Measurements from ENCODE around the gene LTB4R2. TPM values are rescaled to one million over a fixed set of nuclear protein-coding genes. Genes with fewer than 3 reads are reported as not detected.
"Not testable (repeated sequence)": the region's sequence is repeated elsewhere in the genome, so short reads cannot be mapped to it uniquely, and the experiment has no call there.

Gene LTB4R2
- total and polyA plus RNA-seq, 3 experiments from 2014 or later = 2.6 to 8.7 (median 8.3) TPM

DNA sequence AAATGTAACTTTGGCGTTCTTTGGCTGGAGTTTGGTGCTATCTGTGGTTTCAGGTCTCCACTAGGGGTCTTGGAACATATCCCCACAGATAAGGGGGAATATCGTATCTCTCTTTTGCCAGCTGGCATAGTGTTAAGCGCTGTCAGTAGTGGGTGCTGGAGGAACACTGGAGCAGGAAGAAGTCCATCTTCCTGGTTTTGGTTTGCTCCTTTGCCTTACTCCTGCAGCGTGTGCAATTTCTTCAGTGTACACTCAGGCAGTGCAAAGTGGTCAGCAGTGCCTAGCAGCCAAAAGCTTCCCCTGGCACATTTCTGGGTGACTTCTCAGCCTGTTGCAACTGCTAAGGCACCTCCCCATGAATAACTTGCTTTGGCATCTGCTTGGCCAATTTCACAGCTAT, 41.6 kb downstream of the LTB4R2 start:
- Histone ChIP-seq H3K4me1 (ENCODE audit: insufficient read depth, low read length) (no peaks in the 10 kb centered on the region), H3K27me3 (ENCODE audit: insufficient read depth, low read length, poor library complexity, severe bottlenecking) (peaks cover 3% of the 10 kb centered on the region), H3K36me3 (ENCODE audit: insufficient read depth, low read length) (no peaks in the 10 kb centered on the region), H3K9me3 (ENCODE audit: low read length) (no peaks in the 10 kb centered on the region), H3K4me3 (ENCODE audit: low read length) (no peak overlapping the region), H3K27ac (ENCODE audit: low read depth, low read length) (no peak overlapping the region)
- ChIA-PET POLR2A (interaction anchor here (0.6 kb wide), 1 partner anchor 12 kb away, joined by 5 read pairs; no protein-coding TSS in a partner anchor), CTCF (interaction anchor here (0.8 to 1.9 kb wide), 3 partner anchors 13 to 80 kb away, joined by 3 to 6 read pairs (median 5); no protein-coding TSS in a partner anchor)
- DNase-seq = no peak
- H3K36me3 Mint-ChIP-seq = no peaks in the 10 kb centered on the region
- no peaks in the 10 kb centered on the region for H3K4me1 Mint-ChIP-seq
- H3K27me3 Mint-ChIP-seq = peaks cover 29 to 58% of the 10 kb centered on the region in 2 donors
- H3K9me3 Mint-ChIP-seq = no peaks in the 10 kb centered on the region
- H3K27ac Mint-ChIP-seq = no peak overlapping the region
- no peak overlapping the region for H3K4me3 Mint-ChIP-seq

GRCh38 chr14:24353559-24354481, 43.9 kb downstream of the LTB4R2 start:
- Histone ChIP-seq H3K4me1 (ENCODE audit: insufficient read depth, low read length) (no peaks in the 10 kb centered on the region), H3K36me3 (ENCODE audit: insufficient read depth, low read length) (no peaks in the 10 kb centered on the region), H3K9me3 (ENCODE audit: low read length) (no peaks in the 10 kb centered on the region), H3K27ac (ENCODE audit: low read depth, low read length) (no peak overlapping the region), H3K4me3 (ENCODE audit: low read length) (no peak overlapping the region), H3K27me3 (ENCODE audit: insufficient read depth, low read length, poor library complexity, severe bottlenecking) (peaks cover 3% of the 10 kb centered on the region)
- no peaks in the 10 kb centered on the region for H3K36me3 Mint-ChIP-seq
- no peak overlapping the region for H3K27ac Mint-ChIP-seq
- ChIA-PET CTCF (no interaction called here), POLR2A (no interaction called here)
- H3K27me3 Mint-ChIP-seq = peaks cover 31 to 61% of the 10 kb centered on the region in 2 donors
- no peak overlapping the region for H3K4me3 Mint-ChIP-seq
- DNase-seq = no peak
- no peaks in the 10 kb centered on the region for H3K9me3 Mint-ChIP-seq
- H3K4me1 Mint-ChIP-seq = no peaks in the 10 kb centered on the region

- H3K36me3 ChIP-seq (ENCODE audit: insufficient read depth, low read length); H3K4me1 ChIP-seq (ENCODE audit: insufficient read depth, low read length); H3K27ac ChIP-seq (ENCODE audit: low read depth, low read length); H3K9me3 Mint-ChIP-seq; H3K4me3 Mint-ChIP-seq; H3K27ac Mint-ChIP-seq; H3K36me3 Mint-ChIP-seq; H3K4me3 ChIP-seq (ENCODE audit: low read length); H3K4me1 Mint-ChIP-seq; DNase-seq; CTCF ChIA-PET; H3K27me3 ChIP-seq (ENCODE audit: insufficient read depth, low read length, poor library complexity, severe bottlenecking); H3K9me3 ChIP-seq (ENCODE audit: low read length): not testable (repeated sequence)
- H3K27me3 Mint-ChIP-seq = peaks cover 32 to 60% of the 10 kb centered on the region in 2 donors
- POLR2A ChIA-PET = interaction anchor here (0.7 kb wide), 1 partner anchor 108 kb away, joined by 4 read pairs; no protein-coding TSS in a partner anchor
Observed at GRCh38 chr14:24354482-24354825, 44.5 kb downstream of the LTB4R2 start.

GRCh38 chr14:24355009-24355408, 45.1 kb downstream of the LTB4R2 start:
- ChIA-PET CTCF (no interaction called here), POLR2A (interaction anchor here (0.7 kb wide), 1 partner anchor 108 kb away, joined by 4 read pairs; no protein-coding TSS in a partner anchor)
- Mint-ChIP-seq H3K36me3 (no peaks in the 10 kb centered on the region), H3K4me1 (no peaks in the 10 kb centered on the region), H3K27me3 (peaks cover 33 to 60% of the 10 kb centered on the region in 2 donors), H3K4me3 (no peak overlapping the region), H3K27ac (no peak overlapping the region), H3K9me3 (peaks cover 0 to 3% (median 3%) of the 10 kb centered on the region in 5 donors)
- Histone ChIP-seq H3K9me3 (ENCODE audit: low read length) (no peaks in the 10 kb centered on the region), H3K4me1 (ENCODE audit: insufficient read depth, low read length) (no peaks in the 10 kb centered on the region), H3K27me3 (ENCODE audit: insufficient read depth, low read length, poor library complexity, severe bottlenecking) (peaks cover 9% of the 10 kb centered on the region), H3K27ac (ENCODE audit: low read depth, low read length) (no peak overlapping the region), H3K36me3 (ENCODE audit: insufficient read depth, low read length) (no peaks in the 10 kb centered on the region), H3K4me3 (ENCODE audit: low read length) (no peak overlapping the region)
- no peak for DNase-seq

DNA sequence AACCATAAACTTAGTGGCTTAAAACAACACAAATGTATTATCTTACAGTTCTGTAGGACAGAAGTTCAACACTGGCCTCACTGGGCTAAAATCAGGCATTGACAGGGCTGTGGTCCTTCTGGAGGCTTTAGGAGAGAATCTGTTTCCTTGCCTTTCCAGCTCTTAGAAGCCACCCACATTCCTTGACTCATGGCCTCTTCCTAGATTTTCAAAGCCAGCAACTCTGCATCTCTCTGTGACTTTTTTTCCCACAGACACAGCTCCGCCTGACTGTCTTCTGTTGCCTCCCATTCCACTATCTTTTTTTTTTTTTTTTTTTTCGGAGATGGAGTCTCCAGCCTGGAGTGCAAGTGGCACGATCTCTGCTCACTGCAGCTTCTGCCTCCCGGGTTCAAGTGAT, 46.3 kb downstream of the LTB4R2 start:
- ChIA-PET CTCF (interaction anchor here (1.3 kb wide), 1 partner anchor 23 kb away, joined by 3 read pairs; no protein-coding TSS in a partner anchor), POLR2A (no interaction called here)
- H3K27ac Mint-ChIP-seq = no peak overlapping the region
- peaks cover 9% of the 10 kb centered on the region for H3K27me3 ChIP-seq (ENCODE audit: insufficient read depth, low read length, poor library complexity, severe bottlenecking)
- H3K36me3 ChIP-seq (ENCODE audit: insufficient read depth, low read length) = no peaks in the 10 kb centered on the region
- H3K4me3 Mint-ChIP-seq = no peak overlapping the region
- H3K4me3 ChIP-seq (ENCODE audit: low read length) = no peak overlapping the region
- H3K36me3 Mint-ChIP-seq = peaks cover 0 to 7% (median 3%) of the 10 kb centered on the region in 3 donors
- no peaks in the 10 kb centered on the region for H3K4me1 Mint-ChIP-seq
- H3K9me3 Mint-ChIP-seq = peaks cover 3 to 10% (median 8%) of the 10 kb centered on the region in 5 donors
- H3K9me3 ChIP-seq (ENCODE audit: low read length) = no peaks in the 10 kb centered on the region
- no peak for DNase-seq
- H3K27me3 Mint-ChIP-seq = peaks cover 34 to 55% of the 10 kb centered on the region in 2 donors
- H3K4me1 ChIP-seq (ENCODE audit: insufficient read depth, low read length) = no peaks in the 10 kb centered on the region
- no peak overlapping the region for H3K27ac ChIP-seq (ENCODE audit: low read depth, low read length)

- Histone ChIP-seq H3K36me3 (ENCODE audit: insufficient read depth, low read length) (no peaks in the 10 kb centered on the region), H3K27ac (ENCODE audit: low read depth, low read length) (no peak overlapping the region), H3K4me1 (ENCODE audit: insufficient read depth, low read length) (peaks cover under 1% of the 10 kb centered on the region), H3K4me3 (ENCODE audit: low read length) (no peak overlapping the region), H3K27me3 (ENCODE audit: insufficient read depth, low read length, poor library complexity, severe bottlenecking) (peaks cover 10% of the 10 kb centered on the region), H3K9me3 (ENCODE audit: low read length) (no peaks in the 10 kb centered on the region)
- ChIA-PET CTCF (interaction anchor here (1.0 kb wide), 1 partner anchor 76 kb away, joined by 3 read pairs; no protein-coding TSS in a partner anchor), POLR2A (interaction anchor here (1.3 kb wide), 1 partner anchor 71 kb away, joined by 3 read pairs; no protein-coding TSS in a partner anchor)
- Mint-ChIP-seq H3K4me3 (peak overlapping the region in 1 of 7 donors; percentile 44), H3K27ac (no peak overlapping the region), H3K36me3 (peaks cover 0 to 7% (median 3%) of the 10 kb centered on the region in 3 donors), H3K27me3 (peaks cover 30 to 56% of the 10 kb centered on the region in 2 donors), H3K4me1 (peaks cover under 1 to 4% (median 2%) of the 10 kb centered on the region in 3 donors), H3K9me3 (peaks cover 3 to 10% (median 8%) of the 10 kb centered on the region in 5 donors)
- DNase-seq = no peak
Observed at GRCh38 chr14:24360281-24360680, 50.3 kb downstream of the LTB4R2 start.

GRCh38 chr14:24361326-24361725, 51.4 kb downstream of the LTB4R2 start:
- peaks cover 3 to 10% (median 8%) of the 10 kb centered on the region in 5 donors for H3K9me3 Mint-ChIP-seq
- H3K27me3 ChIP-seq (ENCODE audit: insufficient read depth, low read length, poor library complexity, severe bottlenecking) = peaks cover 19% of the 10 kb centered on the region
- H3K27ac ChIP-seq (ENCODE audit: low read depth, low read length) = no peak overlapping the region
- peaks cover 11% of the 10 kb centered on the region for H3K4me1 ChIP-seq (ENCODE audit: insufficient read depth, low read length)
- peaks cover 9 to 14% (median 12%) of the 10 kb centered on the region in 3 donors for H3K4me1 Mint-ChIP-seq
- peaks cover 40 to 65% of the 10 kb centered on the region in 2 donors for H3K27me3 Mint-ChIP-seq
- peaks cover 0 to 7% (median 3%) of the 10 kb centered on the region in 3 donors for H3K36me3 Mint-ChIP-seq
- H3K4me3 ChIP-seq (ENCODE audit: low read length) = no peak overlapping the region
- no peaks in the 10 kb centered on the region for H3K9me3 ChIP-seq (ENCODE audit: low read length)
- H3K27ac Mint-ChIP-seq = no peak overlapping the region
- CTCF ChIA-PET = interaction anchor here (0.9 to 2.5 kb wide), 5 partner anchors 12 to 75 kb away, joined by 3 to 10 read pairs (median 3); partner anchors contain the start of genes CBLN3 and KHNYN
- POLR2A ChIA-PET = no interaction called here
- H3K4me3 Mint-ChIP-seq = no peak overlapping the region
- no peak for DNase-seq
- no peaks in the 10 kb centered on the region for H3K36me3 ChIP-seq (ENCODE audit: insufficient read depth, low read length)
